HepG2 (cell line): Measurements from ENCODE around the gene PARP16. TPM values are rescaled to one million over a fixed set of nuclear protein-coding genes. Genes with fewer than 3 reads are reported as not detected.

Experiments used
- ATAC-seq: fragments of 200-7000 bp; cut with Tn5 transposase; 3 replicates; pipeline ENCODE4 v1.9.1; 2020; ENCODE audit warnings: mild to moderate bottlenecking, moderate library complexity
- BruUV-seq: library from RNA; stranded (reverse); fragments of 400-500 nt; replicated peaks from 2 replicates; lab custom pipeline; 2021; lab: Mats Ljungman, UMichigan
- CTCF ChIA-PET: fragments of 300-600 bp; formaldehyde crosslinking; extraction: SDS; loops from one replicate; lab custom pipeline; 2021; ENCODE audit warnings: low total read pairs, inconsistent platforms, low intra/inter-chr PET ratio; lab: Yijun Ruan, JAX
- POLR2A ChIA-PET: fragments of 350-600 bp; sonication (Branson Sonifier 250); formaldehyde crosslinking; loops from one replicate; lab custom pipeline; 2020; ENCODE audit warnings: antibody characterized with exemption, inconsistent platforms; lab: Yijun Ruan, JAX
- DNase-seq: peaks from one replicate; pipeline ENCODE4 v3.0.0-alpha.2; 2015; ENCODE audit warnings: low spot score
- FAIRE-seq: peaks from 3 replicates; lab custom pipeline; 2011; peaks lifted over from hg19 to GRCh38; lab: Jason Lieb, UNC
- H2AFZ ChIP-seq: one replicate; pipeline ENCODE4 v1.6.1; 2011; ENCODE audit warnings: low read length, inconsistent platforms
- H3K27ac ChIP-seq: fragments of 300-600 bp; 3 replicates; pipeline ENCODE4 v1.8.0; 2011; ENCODE audit warnings: mixed run types, mild to moderate bottlenecking, mixed read lengths, low read length, inconsistent platforms; ENCODE audit not compliant: insufficient read depth; ENCODE audit errors: extremely low read length
- H3K27me3 ChIP-seq, 2 experiments: fragments of 200-600 bp in 1 of 2; 2 replicates in 1 of 2; 3 replicates in 1 of 2; pipeline versions ENCODE4 v1.6.0 to v1.8.0; 2011; ENCODE audit warnings: low read length in 2 of 2, mild to moderate bottlenecking in 2 of 2, moderate library complexity in 2 of 2, inconsistent platforms in 1 of 2; ENCODE audit not compliant: insufficient read depth in 2 of 2, control insufficient read depth in 1 of 2
- H3K36me3 ChIP-seq, 2 experiments: fragments of 200-600 bp in 1 of 2; replicated peaks in 1 of 2; 2 replicates in 1 of 2; 3 replicates in 1 of 2; pipeline versions ENCODE4 v1.5.1 to v1.8.0; 2011; ENCODE audit warnings: low read length in 2 of 2, inconsistent platforms in 1 of 2; ENCODE audit not compliant: insufficient read depth in 2 of 2, control insufficient read depth in 1 of 2
- H3K4me1 ChIP-seq: 2 replicates; pipeline ENCODE4 v1.5.1; 2012; ENCODE audit warnings: low read length, inconsistent platforms; ENCODE audit not compliant: insufficient read depth
- H3K4me2 ChIP-seq: 2 replicates; pipeline ENCODE4 v1.6.0; 2011; ENCODE audit warnings: low read depth, low read length, inconsistent platforms
- H3K4me3 ChIP-seq, 3 experiments: fragments of 200-600 bp in 1 of 3; sonication (generic), shearing (Covaris generic) in 1 of 3; replicated peaks in 1 of 3; 2 replicates each; pipeline ENCODE4 v1.5.1; 2011 to 2016; ENCODE audit warnings: low read length in 3 of 3, inconsistent platforms in 2 of 3, low read depth in 2 of 3, mild to moderate bottlenecking in 2 of 3, control low read depth in 1 of 3, mixed read lengths in 1 of 3; ENCODE audit not compliant: insufficient read depth in 1 of 3
- H3K79me2 ChIP-seq: one replicate; pipeline ENCODE4 v1.6.1; 2011; ENCODE audit warnings: low read length, inconsistent platforms; ENCODE audit not compliant: insufficient read depth
- H3K9ac ChIP-seq: 2 replicates; pipeline ENCODE4 v1.6.0; 2011; ENCODE audit warnings: mild to moderate bottlenecking, low read depth, low read length, inconsistent platforms; ENCODE audit not compliant: insufficient read depth
- H3K9me3 ChIP-seq: 2 replicates; pipeline ENCODE4 v1.5.1; 2012; ENCODE audit warnings: mild to moderate bottlenecking, low read length
- H4K20me1 ChIP-seq: 2 replicates; pipeline ENCODE4 v1.6.0; 2011; ENCODE audit warnings: inconsistent platforms, mild to moderate bottlenecking, low read length, moderate library complexity; ENCODE audit not compliant: insufficient read depth
- MAFK ChIP-seq, 2 experiments: IDR thresholded peaks in 1 of 2; conservative IDR thresholded peaks in 1 of 2; 2 replicates each; pipeline ENCODE4 v1.6.1; 2011; ENCODE audit warnings: improper control_type of control experiment in 2 of 2, low read length in 2 of 2
- SPEN ChIP-seq: sonication (generic); formaldehyde crosslinking; IDR thresholded peaks from 2 replicates; pipeline ENCODE4 v1.5.1; 2020; ENCODE audit warnings: low read depth, mild to moderate bottlenecking, missing genetic modification reagents
- WGBS: methylation state at CpG from one replicate; pipeline ENCODE4 v1.1.6; 2017; ENCODE audit warnings: low lambda C conversion rate; 5-methylcytosine and 5-hydroxymethylcytosine counted together
- in situ Hi-C: cut with HindIII; loops from 2 replicates; pipeline ENCODE4 v1.10.0; 2017; ENCODE audit warnings: low pct_unique_long_range_greater_than_20kb; ENCODE audit not compliant: extremely low pct_ligation_motif_present
- intact Hi-C: fragments of 100-400 bp; cut with micrococcal nuclease; formaldehyde crosslinking; loops from one replicate; pipeline ENCODE4 v1.10.0; 2022; ENCODE audit not compliant: unreplicated experiment
- polyA plus RNA-seq, 8 experiments: library from polyadenylated mRNA; depleted of rRNA in 3 of 8; stranded (reverse) in 7 of 8; unstranded in 1 of 8; fragments of >200 nt; fragmentation: Illumina TruSeq in 4 of 8; extraction: Trizol in 4 of 8; gene quantifications; 2 replicates each; pipeline versions ENCODE4 v1.2.1 to v1.2.3, GENCODE V29; 2011 to 2016; ENCODE audit warnings: low read depth in 4 of 8, missing spikeins in 1 of 8, mixed read lengths in 1 of 8; ENCODE audit not compliant: insufficient read depth in 1 of 8
- total RNA-seq, 5 experiments: library from RNA; depleted of rRNA; stranded (reverse); fragments of >200 nt; fragmentation: Illumina TruSeq; extraction: Trizol; gene quantifications; 2 replicates each; pipeline ENCODE4 v1.2.3, GENCODE V29; 2016; ENCODE audit warnings: low read depth in 1 of 5
- TF ChIP-seq, protein P1 (sequence below): sonication (generic); formaldehyde crosslinking; IDR thresholded peaks from 2 replicates; pipeline ENCODE4 v1.5.1; 2020; ENCODE audit warnings: mild to moderate bottlenecking, missing genetic modification reagents, moderate library complexity
- TF ChIP-seq, protein P2 (sequence below): sonication (generic); formaldehyde crosslinking; IDR thresholded peaks from 2 replicates; pipeline ENCODE4 v1.4.0; 2020; ENCODE audit warnings: missing genetic modification reagents

Gene PARP16
- total and polyA plus RNA-seq, 2 of the 13 experiments (the other 11 are each of a cell fraction or from before 2014, with no cell fraction given), result 6.8 to 7.6 TPM

DNA sequence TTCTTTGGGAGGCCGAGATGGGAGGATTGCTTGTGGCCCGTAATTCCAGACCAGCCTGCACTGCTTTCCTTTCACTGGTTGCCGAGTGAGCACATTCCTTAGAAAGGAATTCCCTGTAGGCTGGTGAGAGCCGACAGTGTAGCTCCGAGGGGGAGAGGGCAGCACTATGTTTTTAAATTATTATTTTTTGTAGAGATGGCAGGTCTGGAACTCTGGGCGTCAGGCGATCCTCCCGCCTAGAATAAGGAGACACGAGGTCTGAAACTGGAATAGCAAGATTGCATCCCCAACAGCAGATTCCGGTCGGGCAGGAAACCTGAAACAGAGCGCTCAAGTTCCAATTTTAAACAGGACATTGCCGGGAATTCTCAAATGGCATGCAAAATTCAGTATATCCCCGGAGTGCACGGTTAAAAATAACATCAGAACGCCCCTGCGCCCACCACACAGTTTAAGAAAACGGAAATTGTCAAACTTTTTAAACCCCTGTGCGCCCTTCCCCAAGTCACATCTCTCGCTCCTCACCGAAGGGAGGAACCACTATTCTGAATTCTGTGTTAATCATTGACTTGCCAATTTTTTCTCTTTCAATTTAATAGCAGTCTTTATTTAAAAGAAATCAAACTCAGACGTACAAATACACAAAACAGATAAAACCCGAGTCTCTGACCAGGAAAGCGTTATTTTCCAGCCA lies 17.2 kb upstream of the PARP16 start (continued):
- TF ChIP-seq, protein P1, sequence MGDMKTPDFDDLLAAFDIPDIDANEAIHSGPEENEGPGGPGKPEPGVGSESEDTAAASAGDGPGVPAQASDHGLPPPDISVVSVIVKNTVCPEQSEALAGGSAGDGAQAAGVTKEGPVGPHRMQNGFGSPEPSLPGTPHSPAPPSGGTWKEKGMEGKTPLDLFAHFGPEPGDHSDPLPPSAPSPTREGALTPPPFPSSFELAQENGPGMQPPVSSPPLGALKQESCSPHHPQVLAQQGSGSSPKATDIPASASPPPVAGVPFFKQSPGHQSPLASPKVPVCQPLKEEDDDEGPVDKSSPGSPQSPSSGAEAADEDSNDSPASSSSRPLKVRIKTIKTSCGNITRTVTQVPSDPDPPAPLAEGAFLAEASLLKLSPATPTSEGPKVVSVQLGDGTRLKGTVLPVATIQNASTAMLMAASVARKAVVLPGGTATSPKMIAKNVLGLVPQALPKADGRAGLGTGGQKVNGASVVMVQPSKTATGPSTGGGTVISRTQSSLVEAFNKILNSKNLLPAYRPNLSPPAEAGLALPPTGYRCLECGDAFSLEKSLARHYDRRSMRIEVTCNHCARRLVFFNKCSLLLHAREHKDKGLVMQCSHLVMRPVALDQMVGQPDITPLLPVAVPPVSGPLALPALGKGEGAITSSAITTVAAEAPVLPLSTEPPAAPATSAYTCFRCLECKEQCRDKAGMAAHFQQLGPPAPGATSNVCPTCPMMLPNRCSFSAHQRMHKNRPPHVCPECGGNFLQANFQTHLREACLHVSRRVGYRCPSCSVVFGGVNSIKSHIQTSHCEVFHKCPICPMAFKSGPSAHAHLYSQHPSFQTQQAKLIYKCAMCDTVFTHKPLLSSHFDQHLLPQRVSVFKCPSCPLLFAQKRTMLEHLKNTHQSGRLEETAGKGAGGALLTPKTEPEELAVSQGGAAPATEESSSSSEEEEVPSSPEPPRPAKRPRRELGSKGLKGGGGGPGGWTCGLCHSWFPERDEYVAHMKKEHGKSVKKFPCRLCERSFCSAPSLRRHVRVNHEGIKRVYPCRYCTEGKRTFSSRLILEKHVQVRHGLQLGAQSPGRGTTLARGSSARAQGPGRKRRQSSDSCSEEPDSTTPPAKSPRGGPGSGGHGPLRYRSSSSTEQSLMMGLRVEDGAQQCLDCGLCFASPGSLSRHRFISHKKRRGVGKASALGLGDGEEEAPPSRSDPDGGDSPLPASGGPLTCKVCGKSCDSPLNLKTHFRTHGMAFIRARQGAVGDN (CRISPR knock-in tag), result peak; percentile 33; the same call in 1 of the 2 replicates
- TF ChIP-seq MAFK (conservative IDR thresholded peaks at IDR 0.05 in 1 of 2, IDR thresholded peaks at IDR 0.05 in 1 of 2; ENCODE audit: low read length in 2 of 2), result peak in 1 of 2 experiments; percentile 17; a peak in 2 of 4 replicates
- TF ChIP-seq, all 625 proteins: peak for 40

DNA sequence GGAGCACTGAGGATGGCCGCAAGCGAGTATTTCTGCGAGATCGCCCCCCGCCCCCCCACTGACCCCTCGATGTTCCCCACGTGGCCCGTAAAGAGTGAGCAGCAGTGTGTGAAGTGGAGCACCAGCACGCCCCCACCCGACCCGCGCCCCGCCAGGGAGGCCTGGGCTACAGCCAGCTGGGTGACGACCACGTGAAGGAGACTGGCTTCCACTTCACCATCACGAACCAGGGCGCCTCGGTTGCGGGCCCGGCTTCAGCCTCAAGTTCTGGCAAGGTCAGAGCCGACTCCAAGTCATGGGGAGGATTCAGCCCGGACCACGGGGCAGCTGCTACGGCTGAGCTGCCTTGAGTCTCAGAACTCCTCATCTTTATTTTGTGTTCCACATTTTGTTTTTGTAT lies 15.4 kb upstream of the PARP16 start:
- Histone ChIP-seq H3K9me3 (no peaks in the 10 kb centered on the region), H3K4me2 (no peak overlapping the region), H2AFZ (no peak overlapping the region), H3K4me3 (no peak overlapping the region), H3K79me2 (peaks cover 13% of the 10 kb centered on the region), H4K20me1 (no peaks in the 10 kb centered on the region), H3K27ac (no peak overlapping the region), H3K27me3 (no peaks in the 10 kb centered on the region; a peak in 1 of 5 replicates), H3K9ac (no peak overlapping the region), H3K4me1 (peaks cover 58% of the 10 kb centered on the region), H3K36me3 (no peaks in the 10 kb centered on the region)
- in situ Hi-C loops (no loop called here), intact Hi-C loops (no loop called here)
- ChIA-PET POLR2A (interaction anchor here (1.2 to 3.0 kb wide), 2 partner anchors 10 to 116 kb away, joined by 3 to 92 read pairs; partner anchors contain the start of gene CLPX), CTCF (no interaction called here)
- no peak for ATAC-seq
- TF ChIP-seq SPEN, result no peak
- TF ChIP-seq, protein P2, sequence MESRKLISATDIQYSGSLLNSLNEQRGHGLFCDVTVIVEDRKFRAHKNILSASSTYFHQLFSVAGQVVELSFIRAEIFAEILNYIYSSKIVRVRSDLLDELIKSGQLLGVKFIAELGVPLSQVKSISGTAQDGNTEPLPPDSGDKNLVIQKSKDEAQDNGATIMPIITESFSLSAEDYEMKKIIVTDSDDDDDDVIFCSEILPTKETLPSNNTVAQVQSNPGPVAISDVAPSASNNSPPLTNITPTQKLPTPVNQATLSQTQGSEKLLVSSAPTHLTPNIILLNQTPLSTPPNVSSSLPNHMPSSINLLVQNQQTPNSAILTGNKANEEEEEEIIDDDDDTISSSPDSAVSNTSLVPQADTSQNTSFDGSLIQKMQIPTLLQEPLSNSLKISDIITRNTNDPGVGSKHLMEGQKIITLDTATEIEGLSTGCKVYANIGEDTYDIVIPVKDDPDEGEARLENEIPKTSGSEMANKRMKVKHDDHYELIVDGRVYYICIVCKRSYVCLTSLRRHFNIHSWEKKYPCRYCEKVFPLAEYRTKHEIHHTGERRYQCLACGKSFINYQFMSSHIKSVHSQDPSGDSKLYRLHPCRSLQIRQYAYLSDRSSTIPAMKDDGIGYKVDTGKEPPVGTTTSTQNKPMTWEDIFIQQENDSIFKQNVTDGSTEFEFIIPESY (CRISPR knock-in tag), result peak; percentile 51; the same call in 1 of the 2 replicates
- TF ChIP-seq, protein P1 (CRISPR knock-in tag), result peak; percentile 9; the same call in 1 of the 2 replicates
- FAIRE-seq, result no peak
- WGBS, result 87% methylated on average over 19 of the region's 24 CpGs
- BruUV-seq, result no TSS peak
- DNase-seq, result no peak
